K562 (cell line): ENCODE measurements around the gene BHLHE40. TPM values are rescaled to one million over a fixed set of nuclear protein-coding genes. Genes with fewer than 3 reads are reported as not detected.

Experiments used
- ATAC-seq: fragments of 200-7000 bp; cut with Tn5 transposase; 3 replicates; pipeline ENCODE4 v1.9.1; 2020; ENCODE audit warnings: moderate library complexity
- BruUV-seq: library from RNA; stranded (reverse); fragments of 400-500 nt; replicated peaks from 2 replicates; lab custom pipeline; 2021; lab: Mats Ljungman, UMichigan
- CTCF ChIA-PET: fragments of 300-600 bp; formaldehyde crosslinking; extraction: SDS; loops from one replicate; lab custom pipeline; 2021; ENCODE audit warnings: low intra/inter-chr PET ratio; lab: Yijun Ruan, JAX
- POLR2A ChIA-PET: fragments of 300-600, 350-650 bp; sonication (Branson Sonifier 250); formaldehyde crosslinking; extraction: SDS; loops from one replicate; lab custom pipeline; 2021; ENCODE audit warnings: antibody characterized with exemption, inconsistent platforms; lab: Yijun Ruan, JAX
- DNase-seq, 4 experiments: peaks; one replicate each; pipeline versions ENCODE4 v3.0.0 to v3.0.0-alpha.2; 2011 to 2018; ENCODE audit warnings: low spot score in 3 of 4, mixed read lengths in 3 of 4; ENCODE audit errors: extremely low read depth in 1 of 4
- FAIRE-seq: peaks from 2 replicates; lab custom pipeline; 2011; peaks lifted over from hg19 to GRCh38; lab: Jason Lieb, UNC
- H2AFZ ChIP-seq: 2 replicates; pipeline ENCODE4 v1.6.0; 2011; ENCODE audit warnings: low read depth, low read length, control low read depth, inconsistent platforms
- H3K27ac ChIP-seq: fragments of 200-600 bp; 3 replicates; pipeline ENCODE4 v1.8.0; 2011; ENCODE audit warnings: low read depth, mild to moderate bottlenecking, control low read depth, inconsistent platforms, low read length, moderate library complexity, mixed read lengths; ENCODE audit errors: extremely low read depth
- H3K27me3 ChIP-seq, 2 experiments: fragments of 300-600 bp in 1 of 2; 2 replicates in 1 of 2; 3 replicates in 1 of 2; pipeline versions ENCODE4 v1.6.0 to v1.8.0; 2011; ENCODE audit warnings: inconsistent platforms in 2 of 2, low read length in 2 of 2, mild to moderate bottlenecking in 1 of 2, mixed read lengths in 1 of 2, moderate library complexity in 1 of 2; ENCODE audit not compliant: control insufficient read depth in 2 of 2, insufficient read depth in 2 of 2
- H3K36me3 ChIP-seq: fragments of 300-600 bp; 3 replicates; pipeline ENCODE4 v1.8.0; 2011; ENCODE audit warnings: mild to moderate bottlenecking, low read length, inconsistent platforms; ENCODE audit not compliant: control insufficient read depth, insufficient read depth
- H3K4me1 ChIP-seq, 2 experiments: fragments of 200-600 bp in 1 of 2; replicated peaks in 1 of 2; 2 replicates in 1 of 2; 3 replicates in 1 of 2; pipeline versions ENCODE4 v1.5.1 to v1.8.0; 2011; ENCODE audit warnings: inconsistent platforms in 2 of 2, low read length in 2 of 2, mild to moderate bottlenecking in 1 of 2, mixed read lengths in 1 of 2, moderate library complexity in 1 of 2; ENCODE audit not compliant: control insufficient read depth in 2 of 2, insufficient read depth in 2 of 2
- H3K4me2 ChIP-seq: 2 replicates; pipeline ENCODE4 v1.6.1; 2011; ENCODE audit warnings: low read length, control low read depth, inconsistent platforms, mixed read lengths; ENCODE audit not compliant: insufficient read depth
- H3K4me3 ChIP-seq: fragments of 200-600 bp; sonication (generic), shearing (Covaris generic); 2 replicates; pipeline ENCODE4 v1.5.1; 2016; ENCODE audit warnings: control low read depth, inconsistent platforms
- H3K79me2 ChIP-seq: fragments of 200-600 bp; 3 replicates; pipeline ENCODE4 v1.8.0; 2011; ENCODE audit warnings: low read length, inconsistent platforms; ENCODE audit not compliant: control insufficient read depth, insufficient read depth
- H3K9ac ChIP-seq, 2 experiments: 2 replicates each; pipeline versions ENCODE4 v1.6.0 to v1.6.1; 2011; ENCODE audit warnings: low read depth in 2 of 2, low read length in 2 of 2, control low read depth in 1 of 2, inconsistent platforms in 1 of 2, mild to moderate bottlenecking in 1 of 2, mixed read lengths in 1 of 2; ENCODE audit not compliant: insufficient read depth in 1 of 2
- H3K9me1 ChIP-seq: one replicate; pipeline ENCODE4 v1.6.0; 2011; ENCODE audit warnings: inconsistent platforms, mild to moderate bottlenecking, low read length, moderate library complexity; ENCODE audit not compliant: control insufficient read depth, insufficient read depth
- H3K9me3 ChIP-seq: replicated peaks from 2 replicates; pipeline ENCODE4 v1.5.1; 2011; ENCODE audit warnings: low read depth, low read length, inconsistent platforms; ENCODE audit not compliant: control insufficient read depth, insufficient read depth
- H4K20me1 ChIP-seq: replicated peaks from 2 replicates; pipeline ENCODE4 v1.6.1; 2011; ENCODE audit warnings: low read length, inconsistent platforms, mixed read lengths; ENCODE audit not compliant: control insufficient read depth, insufficient read depth
- BHLHE40 ChIP-seq: IDR thresholded peaks from 2 replicates; pipeline ENCODE4 v1.6.1; 2011; ENCODE audit warnings: low read length, improper control_type of control experiment
- CEBPG ChIP-seq, 3 experiments: fragments of 200-800 bp in 1 of 3; sonication (Bioruptor generic) in 1 of 3; sonication (generic) in 1 of 3; formaldehyde crosslinking in 1 of 3; IDR thresholded peaks in 2 of 3; conservative IDR thresholded peaks in 1 of 3; 2 replicates each; pipeline versions ENCODE4 v1.6.1 to v1.8.0; 2016 to 2022; ENCODE audit warnings: missing compliant biosample characterization in 2 of 3, missing genetic modification characterization in 2 of 3, mild to moderate bottlenecking in 1 of 3, missing genetic modification reagents in 1 of 3
- CXXC5 ChIP-seq: fragments of 250-450 bp; sonication (Bioruptor Pico); IDR thresholded peaks from 2 replicates; pipeline ENCODE4 v1.8.0; 2022; ENCODE audit warnings: inconsistent platforms, mild to moderate bottlenecking, moderate library complexity
- DPF2 ChIP-seq: fragments of 450-650 bp; IDR thresholded peaks from 2 replicates; pipeline ENCODE4 v1.6.1; 2016
- EP300 ChIP-seq: IDR thresholded peaks from 2 replicates; pipeline ENCODE4 v1.6.1; 2012; ENCODE audit warnings: low read length, improper control_type of control experiment
- ERF ChIP-seq: fragments of 450-650 bp; formaldehyde crosslinking; IDR thresholded peaks from 2 replicates; pipeline ENCODE4 v1.4.0; 2020; ENCODE audit warnings: mild to moderate bottlenecking, mixed read lengths
- GTF2F1 ChIP-seq: IDR thresholded peaks from 2 replicates; pipeline ENCODE4 v1.6.1; 2011; ENCODE audit warnings: low read depth, low read length, improper control_type of control experiment
- HDGF ChIP-seq: fragments of 450-650 bp; IDR thresholded peaks from 2 replicates; pipeline ENCODE4 v1.6.1; 2016
- PCBP1 ChIP-seq: fragments of 200-400 bp; formaldehyde crosslinking; IDR thresholded peaks from 2 replicates; pipeline ENCODE4 v1.6.1; 2018; ENCODE audit warnings: mild to moderate bottlenecking, low read depth, low read length; ENCODE audit not compliant: poor library complexity, severe bottlenecking
- RBM15 ChIP-seq: fragments of 200-400 bp; formaldehyde crosslinking; IDR thresholded peaks from 2 replicates; pipeline ENCODE4 v1.6.1; 2018; ENCODE audit warnings: mild to moderate bottlenecking, low read length, moderate library complexity; ENCODE audit not compliant: insufficient read depth
- SAP30 ChIP-seq: fragments of 200-600 bp; sonication (generic); IDR thresholded peaks from 2 replicates; pipeline ENCODE4 v1.6.1; 2012; ENCODE audit warnings: borderline replicate concordance, low read depth, mild to moderate bottlenecking, moderate library complexity, low read length, control low read depth, inconsistent platforms; ENCODE audit not compliant: insufficient read depth, poor library complexity, severe bottlenecking
- SUPT5H ChIP-seq: fragments of 450-650 bp; IDR thresholded peaks from 2 replicates; pipeline ENCODE4 v1.6.1; 2016
- TRIM24 ChIP-seq, 2 experiments: fragments of 450-650 bp; IDR thresholded peaks; 2 replicates each; pipeline ENCODE4 v1.6.1; 2016
- ZBTB1 ChIP-seq: sonication (generic); formaldehyde crosslinking; IDR thresholded peaks from 2 replicates; pipeline ENCODE4 v1.8.1; 2023; ENCODE audit warnings: missing genetic modification reagents, low read depth, mild to moderate bottlenecking, borderline replicate concordance
- ZC3H11A ChIP-seq: IDR thresholded peaks from 2 replicates; pipeline ENCODE4 v1.6.1; 2012; ENCODE audit warnings: low read depth, low read length, improper control_type of control experiment
- ZNF140 ChIP-seq: fragments of 250-450 bp; sonication (Bioruptor Pico); IDR thresholded peaks from 2 replicates; pipeline ENCODE4 v1.8.0; 2021; ENCODE audit warnings: moderate library complexity, mild to moderate bottlenecking, inconsistent platforms
- ZNF586 ChIP-seq: fragments of 450-650 bp; formaldehyde crosslinking; conservative IDR thresholded peaks from 2 replicates; pipeline ENCODE4 v1.4.0; 2020; ENCODE audit warnings: mild to moderate bottlenecking, moderate library complexity
- WGBS: fragments of 100-300 bp; shearing (Covaris generic); methylation state at CpG from one replicate; pipeline ENCODE4 v1.1.6; 2016; ENCODE audit warnings: low coverage, mixed read lengths; ENCODE audit not compliant: insufficient coverage; ENCODE audit errors: missing lambda C conversion rate; 5-methylcytosine and 5-hydroxymethylcytosine counted together
- in situ Hi-C: fragments of 300-500 bp; cut with MboI; formaldehyde crosslinking; loops from 4 replicates; pipeline ENCODE4 v1.15.0; 2018; ENCODE audit warnings: inconsistent platforms, mixed read lengths
- intact Hi-C: fragments of 100-400 bp; cut with micrococcal nuclease; formaldehyde crosslinking; loops from 2 replicates; pipeline ENCODE4 v1.14.2; 2022
- polyA plus RNA-seq, 8 experiments: library from polyadenylated mRNA; depleted of rRNA in 4 of 8; stranded (reverse) in 5 of 8; unstranded in 3 of 8; fragments of >200 nt; fragmentation: Nextera tagmentation in 2 of 8; fragmentation: Illumina TruSeq in 1 of 8; extraction: Ambion mirVana in 2 of 8; extraction: Trizol in 1 of 8; gene quantifications; 2 replicates each; pipeline versions ENCODE4 v1.2.1 to v1.2.3, GENCODE V29; 2011 to 2014; ENCODE audit warnings: inconsistent platforms in 1 of 8, missing spikeins in 1 of 8
- total RNA-seq, 7 experiments: library from RNA; depleted of rRNA in 6 of 7; stranded (reverse); fragments of >200 nt in 6 of 7; fragmentation: Illumina TruSeq in 2 of 7; extraction: Trizol in 2 of 7; gene quantifications; 2 replicates each; pipeline versions ENCODE4 v1.2.1 to v1.2.3, GENCODE V29; 2011 to 2021; ENCODE audit warnings: low replicate concordance in 1 of 7
- TF ChIP-seq, protein P1 (sequence below): fragments of 250-450 bp; sonication (Bioruptor Pico); IDR thresholded peaks from 2 replicates; pipeline ENCODE4 v1.5.0; 2021
- TF ChIP-seq, protein P2 (sequence below): fragments of 450-650 bp; IDR thresholded peaks from 2 replicates; pipeline ENCODE4 v1.6.1; 2016; ENCODE audit warnings: missing biosample characterization, missing genetic modification characterization
- TF ChIP-seq, protein P3 (sequence below): sonication (generic); formaldehyde crosslinking; IDR thresholded peaks from 2 replicates; pipeline ENCODE4 v1.9.0; 2022; ENCODE audit warnings: mild to moderate bottlenecking, missing genetic modification reagents

BHLHE40 gene
- total and polyA plus RNA-seq, 9 of the 15 experiments (the other 6 are each of a cell fraction or from before 2014, with no cell fraction given), result 12.0 to 83.9 (median 31.4) TPM

DNA sequence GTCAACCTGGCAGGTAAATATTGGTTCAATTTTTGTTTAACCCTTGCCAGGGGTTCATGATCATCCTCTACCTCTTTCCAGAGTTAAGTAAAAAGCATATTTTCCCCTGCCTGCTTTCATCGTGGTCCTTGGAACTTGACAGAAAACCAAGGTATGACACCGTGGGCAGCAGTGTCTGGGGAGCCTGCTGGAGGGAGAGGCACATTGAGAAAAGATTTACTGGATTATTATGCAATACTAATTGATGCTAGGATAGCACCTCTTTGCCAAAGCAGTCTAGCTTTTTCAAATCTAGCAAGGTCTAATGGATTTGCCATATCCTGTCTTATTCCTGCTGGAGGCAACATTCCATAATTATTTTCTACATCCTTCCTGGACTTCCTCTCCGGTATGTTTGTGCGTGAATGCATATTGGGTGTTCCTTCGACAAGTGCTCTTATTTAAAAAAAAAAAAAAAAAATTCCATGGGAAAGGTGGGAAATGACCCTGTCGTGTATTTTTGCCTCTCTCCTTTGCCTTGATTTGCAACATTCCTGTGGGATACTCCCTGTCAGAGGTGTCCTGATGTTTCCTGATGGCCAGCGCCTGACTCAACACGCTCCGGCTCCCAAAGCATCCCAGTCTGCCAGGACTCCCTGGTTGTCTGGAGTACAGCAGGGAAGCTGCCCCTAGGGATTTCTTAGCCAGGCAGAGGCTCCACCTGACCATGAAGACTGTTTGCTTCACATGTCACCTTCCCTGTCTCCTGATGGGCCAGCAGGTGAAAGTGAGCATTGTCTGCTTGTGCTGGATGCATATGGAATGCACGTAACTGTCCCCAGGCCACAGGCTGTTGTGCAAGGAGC lies 6.3 kb downstream of the BHLHE40 start:
- H3K4me3 ChIP-seq, result peak overlapping the region; percentile 3; the same call in 1 of the 2 replicates
- intact Hi-C loops, result no loop called here
- TF ChIP-seq, protein P1, sequence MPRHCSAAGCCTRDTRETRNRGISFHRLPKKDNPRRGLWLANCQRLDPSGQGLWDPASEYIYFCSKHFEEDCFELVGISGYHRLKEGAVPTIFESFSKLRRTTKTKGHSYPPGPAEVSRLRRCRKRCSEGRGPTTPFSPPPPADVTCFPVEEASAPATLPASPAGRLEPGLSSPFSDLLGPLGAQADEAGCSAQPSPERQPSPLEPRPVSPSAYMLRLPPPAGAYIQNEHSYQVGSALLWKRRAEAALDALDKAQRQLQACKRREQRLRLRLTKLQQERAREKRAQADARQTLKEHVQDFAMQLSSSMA (CRISPR knock-in tag), result 0 out of 2 replicates have a peak, but pooled peaks have one; percentile 29
- TF ChIP-seq DPF2, result 0 out of 2 replicates have a peak, but pooled peaks have one; percentile 14
- peak; percentile 79; the same call in 1 of the 2 replicates for TF ChIP-seq HDGF
- no peak for TF ChIP-seq PCBP1
- no peak for TF ChIP-seq ZNF140 (CRISPR knock-in tag)
- 0 out of 2 replicates have a peak, but pooled peaks have one; percentile 18 for TF ChIP-seq BHLHE40
- peak; percentile 67 for TF ChIP-seq SUPT5H
- TF ChIP-seq TRIM24 (IDR thresholded peaks at IDR 0.05), result peak in 1 of 2 experiments; percentile 5; a peak in 1 of 4 replicates
- TF ChIP-seq RBM15, result no peak
- no peak for TF ChIP-seq GTF2F1
- peak; percentile 35; the same call in 1 of the 2 replicates for TF ChIP-seq ERF (CRISPR knock-in tag)
- TF ChIP-seq ZNF586 (CRISPR knock-in tag), result 0 out of 2 replicates have a peak, but pooled peaks have one; percentile 13
- TF ChIP-seq, protein P2, sequence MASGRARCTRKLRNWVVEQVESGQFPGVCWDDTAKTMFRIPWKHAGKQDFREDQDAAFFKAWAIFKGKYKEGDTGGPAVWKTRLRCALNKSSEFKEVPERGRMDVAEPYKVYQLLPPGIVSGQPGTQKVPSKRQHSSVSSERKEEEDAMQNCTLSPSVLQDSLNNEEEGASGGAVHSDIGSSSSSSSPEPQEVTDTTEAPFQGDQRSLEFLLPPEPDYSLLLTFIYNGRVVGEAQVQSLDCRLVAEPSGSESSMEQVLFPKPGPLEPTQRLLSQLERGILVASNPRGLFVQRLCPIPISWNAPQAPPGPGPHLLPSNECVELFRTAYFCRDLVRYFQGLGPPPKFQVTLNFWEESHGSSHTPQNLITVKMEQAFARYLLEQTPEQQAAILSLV (tag), result peak; percentile 53; the same call in 1 of the 2 replicates
- TF ChIP-seq EP300, result peak; percentile 2; the same call in 1 of the 2 replicates
- peak; percentile 10 for TF ChIP-seq SAP30
- TF ChIP-seq, protein P3, sequence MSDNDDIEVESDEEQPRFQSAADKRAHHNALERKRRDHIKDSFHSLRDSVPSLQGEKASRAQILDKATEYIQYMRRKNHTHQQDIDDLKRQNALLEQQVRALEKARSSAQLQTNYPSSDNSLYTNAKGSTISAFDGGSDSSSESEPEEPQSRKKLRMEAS (CRISPR knock-in tag), result no peak; the same call in 1 of the 2 replicates
- no peak for TF ChIP-seq ZC3H11A
- peak; percentile 80 for TF ChIP-seq CEBPG (CRISPR knock-in tag; IDR thresholded peaks at IDR 0.05)
- peak in 1 of 2 experiments; percentile 96; a peak in 2 of 4 replicates for TF ChIP-seq CEBPG (tag; conservative IDR thresholded peaks at IDR 0.05 in 1 of 2, IDR thresholded peaks at IDR 0.05 in 1 of 2)
- no peak for TF ChIP-seq ZBTB1 (CRISPR knock-in tag)
- TF ChIP-seq CXXC5, result 0 out of 2 replicates have a peak, but pooled peaks have one; percentile 23

More for the DNA sequence above, 6.3 kb downstream of the BHLHE40 start:
- Histone ChIP-seq H3K9me3 (no peaks in the 10 kb centered on the region), H3K4me2 (peak overlapping the region; percentile 73), H3K27me3 (no peaks in the 10 kb centered on the region), H4K20me1 (peaks cover 1% of the 10 kb centered on the region; the same call in 1 of the 2 replicates), H3K79me2 (peaks cover 59% of the 10 kb centered on the region), H3K4me1 (peaks cover 49 to 74% of the 10 kb centered on the region in 2 experiments), H2AFZ (no peak overlapping the region), H3K9me1 (no peaks in the 10 kb centered on the region), H3K9ac (peak overlapping the region; percentile 62 to 87; a peak in 3 of 4 replicates), H3K27ac (peak overlapping the region; percentile 83), H3K36me3 (peaks cover 50% of the 10 kb centered on the region)
- no TSS peak for BruUV-seq
- ChIA-PET CTCF (interaction anchor here (0.8 to 1.6 kb wide), 3 partner anchors 69 to 274 kb away, joined by 3 to 5 read pairs (median 3); no protein-coding TSS in a partner anchor), POLR2A (interaction anchor here (0.6 to 8.1 kb wide), 25 partner anchors 8 to 274 kb away, joined by 3 to 85 read pairs (median 5); no protein-coding TSS in a partner anchor)
- FAIRE-seq, result no peak
- no peak for ATAC-seq
- peak in 1 of 4 experiments; percentile 58 for DNase-seq
- 75% methylated on average over 10 of the region's 10 CpGs for WGBS
- in situ Hi-C loops, result no loop called here
